Measurements from ENCODE around the gene SNAP29.
"Not testable (repeated sequence)": the region's sequence is repeated elsewhere in the genome, so short reads cannot be mapped to it uniquely, and the experiment has no call there.

The SNAP29 gene

GRCh38 chr22:20935049-20935448 lies 76.2 kb downstream of the SNAP29 start:
- not testable (repeated sequence) for DNase-seq

- DNase-seq = not testable (repeated sequence)
Measured at GRCh38 chr22:20935780-20936539, 77.2 kb downstream of the SNAP29 start.

- DNase-seq = no peak
Measured at GRCh38 chr22:20937031-20937793, 78.4 kb downstream of the SNAP29 start.

- DNase-seq = no peak
Measured at GRCh38 chr22:20937794-20938671, 79.2 kb downstream of the SNAP29 start.

- DNase-seq = not testable (repeated sequence)
Measured at GRCh38 chr22:20939457-20940185, 80.8 kb downstream of the SNAP29 start.

GRCh38 chr22:20940186-20940651 lies 81.4 kb downstream of the SNAP29 start:
- DNase-seq = no peak

Measured in KG1 (cell line).